NCI-H1436 treated with DMSO at 0.1 percent for 48 hours (cell line): Measurements from ENCODE around the gene QSOX2.

Experiments
- DNase-seq: peaks from one replicate; lab custom pipeline; 2025; lab: John Stamatoyannopoulos, UW

Gene QSOX2

GRCh38 chr9:136252846-136253245 is 7.2 kb upstream of the QSOX2 start:
- no peak for DNase-seq

DNA sequence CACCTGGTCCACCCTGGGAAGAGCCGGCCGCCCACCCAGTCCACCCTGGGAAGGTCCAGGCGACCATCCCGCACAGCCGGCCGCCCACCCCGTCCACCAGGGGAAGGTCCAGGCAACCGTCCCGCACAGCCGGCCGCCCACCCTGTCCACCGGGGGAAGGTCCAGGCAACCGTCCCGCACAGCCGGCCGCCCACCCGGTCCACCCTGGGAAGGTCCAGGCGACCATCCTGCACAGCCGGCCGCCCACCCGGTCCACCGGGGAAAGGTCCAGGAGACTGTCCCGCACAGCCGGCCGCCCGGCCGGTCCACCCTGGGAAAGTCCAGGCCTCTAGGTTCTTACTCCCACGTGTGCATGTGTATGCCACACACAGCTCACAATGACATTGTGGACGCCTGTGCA is 6.7 kb upstream of the QSOX2 start:
- DNase-seq, result no peak

GRCh38 chr9:136251264-136252115 is 5.9 kb upstream of the QSOX2 start:
- DNase-seq, result no peak

GRCh38 chr9:136250676-136251075 is 5.1 kb upstream of the QSOX2 start:
- DNase-seq, result no peak

GRCh38 chr9:136249877-136250559 is 4.4 kb upstream of the QSOX2 start:
- no peak for DNase-seq

DNA sequence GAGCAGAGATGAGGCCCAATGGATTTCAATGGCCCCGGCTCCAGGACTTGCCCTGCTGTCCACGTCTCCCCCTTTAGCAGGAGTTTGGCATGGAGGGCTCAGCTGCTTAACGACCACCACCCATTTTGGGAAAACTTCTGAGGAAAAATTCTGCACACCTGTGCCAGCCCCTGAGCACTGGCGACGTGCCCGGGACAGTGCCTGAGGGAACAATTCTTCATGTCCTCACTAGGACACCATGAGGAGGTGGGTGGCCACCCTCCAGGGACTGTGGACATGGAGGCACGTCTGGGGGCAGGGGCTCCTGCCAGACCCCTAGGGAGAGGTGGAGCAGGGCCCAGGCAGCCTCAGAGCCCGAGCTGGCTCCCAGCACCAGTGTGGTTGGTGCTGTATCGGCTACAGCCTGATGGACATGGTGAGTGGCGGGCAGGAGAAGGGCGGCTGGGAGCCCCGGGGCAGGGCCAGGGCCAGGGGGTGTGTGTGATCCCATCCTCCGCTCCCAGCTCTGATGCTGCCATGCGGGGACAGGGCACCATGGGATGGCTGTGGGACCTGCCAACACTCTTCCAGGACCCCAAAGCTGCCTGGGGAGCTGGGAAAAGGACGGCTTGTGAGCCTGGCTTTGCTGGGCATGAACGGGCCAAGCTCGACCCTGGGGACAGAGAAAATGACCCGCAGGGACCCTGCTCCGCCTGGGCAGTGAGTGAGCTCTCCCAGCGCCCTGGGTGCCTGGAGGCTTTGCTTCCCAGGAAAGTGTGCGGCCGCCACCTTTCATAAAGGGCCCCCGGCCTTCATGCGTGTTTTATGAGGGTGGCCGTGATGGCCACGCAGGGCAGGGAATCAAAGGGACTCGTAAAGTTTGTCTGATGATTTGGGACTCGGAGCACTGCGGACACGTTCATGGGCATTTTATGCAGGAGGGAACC is 3.6 kb upstream of the QSOX2 start:
- no peak for DNase-seq

GRCh38 chr9:136247947-136248637 is 2.5 kb upstream of the QSOX2 start:
- DNase-seq, result no peak

GRCh38 chr9:136247551-136247916 is 1.9 kb upstream of the QSOX2 start:
- no peak for DNase-seq

DNA sequence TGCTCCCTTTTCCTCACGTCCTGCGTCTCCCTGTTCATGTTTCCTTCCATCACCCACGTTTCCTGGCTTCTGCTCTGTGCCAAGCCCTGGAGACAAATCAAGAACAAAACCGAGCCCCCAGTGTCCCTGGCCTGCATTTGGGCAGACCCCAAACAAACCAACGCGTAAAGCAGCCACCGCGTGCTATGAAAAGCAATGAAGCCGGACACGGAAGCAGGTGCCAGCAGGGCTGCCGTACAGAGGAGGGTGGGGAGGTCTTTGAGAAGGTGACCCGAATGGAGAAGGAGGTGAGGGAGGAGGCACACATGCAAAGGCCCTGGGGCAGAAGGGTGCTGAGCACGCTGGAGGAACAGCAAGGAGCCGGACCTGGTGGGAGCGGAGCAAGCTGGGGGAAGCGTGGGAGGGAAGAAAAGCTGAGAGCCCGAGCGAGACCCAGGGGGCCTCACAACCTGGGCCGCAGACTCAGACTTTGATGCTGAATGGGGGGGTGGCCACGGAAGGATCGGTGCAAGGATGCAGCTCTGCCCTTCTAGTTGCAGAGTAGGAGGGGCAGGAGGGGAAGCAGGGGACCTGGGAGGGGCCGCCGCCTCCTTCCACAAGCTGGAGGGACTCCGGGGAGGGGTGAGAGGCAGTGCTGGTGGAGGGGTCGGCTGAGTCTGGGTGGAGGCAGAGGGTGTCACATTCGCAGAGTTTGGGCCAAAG is 1.4 kb upstream of the QSOX2 start:
- DNase-seq, result no peak

GRCh38 chr9:136244969-136245218 is 718 bp downstream of the QSOX2 start:
- no peak for DNase-seq

- no peak for DNase-seq
Observed at GRCh38 chr9:136244122-136244968, 1.3 kb downstream of the QSOX2 start.

- no peak for DNase-seq
Observed at GRCh38 chr9:136243631-136244030, 2.0 kb downstream of the QSOX2 start.

DNA sequence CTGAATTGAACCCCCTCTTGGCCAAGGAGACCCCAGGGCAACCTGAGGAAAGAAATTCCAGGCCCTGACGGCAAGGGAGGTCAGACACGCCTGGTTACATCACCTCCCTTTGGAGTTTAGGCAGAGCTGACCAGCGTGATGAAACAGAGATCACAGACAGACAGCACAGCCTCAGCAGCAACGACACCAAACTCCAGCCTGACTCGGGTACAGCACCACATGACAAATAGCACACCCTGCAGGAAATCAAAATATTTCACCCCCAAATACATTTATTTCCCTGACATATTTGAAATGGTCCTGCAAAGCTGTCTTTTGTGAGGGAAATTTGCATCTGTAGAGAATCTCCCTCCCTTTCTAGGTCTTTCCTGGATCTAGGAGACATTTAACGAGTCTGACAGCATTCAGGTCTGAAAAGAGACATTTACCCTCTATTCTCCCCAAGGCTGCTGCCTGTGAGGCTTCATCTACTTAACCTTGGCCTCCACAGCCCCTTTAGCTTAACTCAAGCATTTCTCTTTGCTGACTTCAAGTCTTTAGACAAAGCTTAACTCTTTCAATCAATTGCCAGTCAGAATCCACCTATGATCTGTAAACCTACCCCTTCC is 2.6 kb downstream of the QSOX2 start:
- DNase-seq, result no peak

DNA sequence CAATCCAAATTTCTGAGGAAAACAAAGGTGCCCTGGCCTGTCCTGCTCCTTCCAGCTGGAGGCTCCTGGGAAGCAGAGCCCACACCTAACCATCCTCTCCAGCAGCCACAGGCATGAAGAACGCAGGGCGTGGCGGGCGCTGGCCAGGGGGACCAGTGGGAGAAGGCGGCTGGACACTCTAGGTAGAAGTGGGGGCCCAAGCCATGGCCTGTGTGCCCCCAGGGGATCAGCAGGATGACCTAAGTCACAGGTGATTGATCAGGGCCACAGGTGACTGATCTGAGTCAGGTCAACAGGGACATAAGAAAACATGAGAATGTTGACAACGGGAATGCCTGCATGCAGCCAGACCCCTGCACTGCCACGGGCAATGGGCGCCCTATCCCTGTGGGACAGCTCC is 3.4 kb downstream of the QSOX2 start:
- DNase-seq, result no peak

DNA sequence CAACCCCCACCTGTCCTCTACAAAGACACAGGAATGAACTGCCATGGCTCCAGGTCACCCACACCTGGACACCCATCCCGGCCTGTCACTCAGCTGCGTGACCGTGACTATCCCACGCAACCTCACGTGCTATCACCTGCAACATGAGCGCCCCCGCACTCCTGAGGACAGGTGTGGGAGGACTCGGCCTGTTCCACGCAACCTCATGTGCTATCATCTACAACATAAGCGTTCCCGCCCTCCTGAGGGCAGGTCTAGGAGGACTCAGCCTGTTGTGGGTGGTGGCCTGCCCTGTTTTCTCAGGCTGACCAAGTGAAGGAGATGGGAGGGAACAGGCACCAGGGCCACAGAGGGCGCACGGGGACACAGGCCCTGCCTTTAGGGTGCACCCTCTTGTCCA is 4.1 kb downstream of the QSOX2 start:
- no peak for DNase-seq

GRCh38 chr9:136240941-136241340 is 4.7 kb downstream of the QSOX2 start:
- DNase-seq, result no peak

DNA sequence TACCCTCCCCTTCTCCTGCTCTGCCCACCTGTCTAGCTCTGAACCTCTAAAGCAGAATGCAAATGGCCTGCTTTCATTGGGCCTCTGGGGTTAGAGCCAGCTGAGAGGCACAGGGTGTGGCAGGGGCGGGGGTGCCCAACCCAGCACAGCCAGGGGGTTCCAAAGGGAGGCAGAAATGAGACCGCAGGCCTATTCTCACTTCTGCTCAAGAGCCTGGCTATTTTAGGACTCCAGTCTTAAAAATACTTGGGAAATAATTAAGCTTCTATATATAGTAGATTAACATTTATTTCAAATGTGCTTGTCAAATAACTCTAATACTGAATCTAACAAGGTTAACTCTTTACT is 5.7 kb downstream of the QSOX2 start:
- no peak for DNase-seq

- DNase-seq, result no peak
Observed at GRCh38 chr9:136239135-136239982, 6.3 kb downstream of the QSOX2 start.

DNA sequence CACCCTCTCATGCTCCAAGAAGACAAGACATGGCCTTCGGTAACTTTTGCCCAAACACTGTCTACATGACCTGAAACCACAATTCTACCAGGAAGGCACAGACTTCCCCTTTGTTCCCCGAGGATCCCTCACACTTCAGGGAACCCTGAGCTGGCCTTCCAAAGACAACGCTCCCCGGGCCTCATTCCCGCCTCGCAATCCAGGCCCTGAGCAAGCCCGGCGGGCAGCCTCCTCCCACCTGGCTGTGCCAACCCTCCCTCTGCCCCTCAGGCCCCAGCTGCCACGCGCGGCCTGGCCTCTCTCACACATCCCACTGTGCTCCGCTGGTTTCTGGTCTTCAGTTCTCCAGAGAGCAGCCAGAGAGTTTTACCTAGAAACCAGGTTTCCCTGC is 7.3 kb downstream of the QSOX2 start:
- DNase-seq, result no peak
